MM.1S (cell line): ENCODE results near the gene EP400.

Experiments used
- DNase-seq: peaks from one replicate; pipeline ENCODE4 v3.0.0-alpha.2; 2015
- H2AFZ ChIP-seq: fragments of 300-600 bp; sonication (generic); 2 replicates; pipeline ENCODE4 v1.6.0; 2016; ENCODE audit warnings: antibody characterized with exemption, low read length
- H3F3A ChIP-seq: fragments of 300-600 bp; sonication (generic); 2 replicates; pipeline ENCODE4 v1.6.1; 2016; ENCODE audit warnings: mild to moderate bottlenecking, antibody characterized with exemption, low read length, moderate library complexity, mixed read lengths; ENCODE audit not compliant: insufficient read depth
- H3K27ac ChIP-seq: fragments of 300-600 bp; sonication (generic); 2 replicates; pipeline ENCODE4 v1.5.1; 2016; ENCODE audit warnings: mild to moderate bottlenecking, low read length
- H3K27me3 ChIP-seq: fragments of 300-600 bp; sonication (generic); replicated peaks from 2 replicates; pipeline ENCODE4 v1.6.0; 2016; ENCODE audit warnings: low read length; ENCODE audit not compliant: insufficient read depth
- H3K36me3 ChIP-seq: fragments of 300-600 bp; sonication (generic); replicated peaks from 2 replicates; pipeline ENCODE4 v1.6.1; 2016; ENCODE audit warnings: mild to moderate bottlenecking, low read length, mixed read lengths; ENCODE audit not compliant: insufficient read depth
- H3K4me1 ChIP-seq: fragments of 300-600 bp; sonication (generic); 2 replicates; pipeline ENCODE4 v1.6.1; 2016; ENCODE audit warnings: low read length, mixed read lengths
- H3K4me2 ChIP-seq: fragments of 300-600 bp; sonication (generic); 2 replicates; pipeline ENCODE4 v1.6.0; 2016; ENCODE audit warnings: low read depth, low read length
- H3K4me3 ChIP-seq: fragments of 300-600 bp; sonication (generic); 2 replicates; pipeline ENCODE4 v1.5.1; 2016; ENCODE audit warnings: low read length, mixed read lengths
- H3K79me2 ChIP-seq: fragments of 300-600 bp; sonication (generic); 2 replicates; pipeline ENCODE4 v1.6.1; 2016; ENCODE audit warnings: mixed run types, low read length, mixed read lengths
- H3K9ac ChIP-seq: fragments of 300-600 bp; sonication (generic); 2 replicates; pipeline ENCODE4 v1.6.1; 2016; ENCODE audit warnings: low read length, mixed read lengths
- H3K9me2 ChIP-seq: fragments of 300-600 bp; sonication (generic); replicated peaks from 2 replicates; pipeline ENCODE4 v1.6.1; 2016; ENCODE audit warnings: mild to moderate bottlenecking, low read length, mixed read lengths; ENCODE audit not compliant: insufficient read depth
- H3K9me3 ChIP-seq: fragments of 300-600 bp; sonication (generic); replicated peaks from 2 replicates; pipeline ENCODE4 v1.6.1; 2016; ENCODE audit warnings: mild to moderate bottlenecking, low read length, mixed read lengths; ENCODE audit not compliant: insufficient read depth
- H4K20me1 ChIP-seq: fragments of 300-600 bp; sonication (generic); 2 replicates; pipeline ENCODE4 v1.6.1; 2016; ENCODE audit warnings: mild to moderate bottlenecking, low read length, moderate library complexity, mixed read lengths; ENCODE audit not compliant: insufficient read depth
- CTCF ChIP-seq: fragments of 300-600 bp; sonication (generic); IDR thresholded peaks from 2 replicates; pipeline ENCODE4 v1.5.1; 2016; ENCODE audit warnings: antibody characterized with exemption, low read length, mixed read lengths
- EZH2 ChIP-seq: fragments of 300-600 bp; sonication (generic); optimal IDR thresholded peaks from 2 replicates; pipeline ENCODE3; 2017; ENCODE audit warnings: low read depth, mild to moderate bottlenecking, antibody characterized with exemption, low read length, mixed read lengths
- EZH2phosphoT487 ChIP-seq: fragments of 300-600 bp; sonication (generic); IDR thresholded peaks from 2 replicates; pipeline ENCODE4 v1.6.1; 2018; ENCODE audit warnings: antibody characterized with exemption, low read length

The EP400 gene

DNA sequence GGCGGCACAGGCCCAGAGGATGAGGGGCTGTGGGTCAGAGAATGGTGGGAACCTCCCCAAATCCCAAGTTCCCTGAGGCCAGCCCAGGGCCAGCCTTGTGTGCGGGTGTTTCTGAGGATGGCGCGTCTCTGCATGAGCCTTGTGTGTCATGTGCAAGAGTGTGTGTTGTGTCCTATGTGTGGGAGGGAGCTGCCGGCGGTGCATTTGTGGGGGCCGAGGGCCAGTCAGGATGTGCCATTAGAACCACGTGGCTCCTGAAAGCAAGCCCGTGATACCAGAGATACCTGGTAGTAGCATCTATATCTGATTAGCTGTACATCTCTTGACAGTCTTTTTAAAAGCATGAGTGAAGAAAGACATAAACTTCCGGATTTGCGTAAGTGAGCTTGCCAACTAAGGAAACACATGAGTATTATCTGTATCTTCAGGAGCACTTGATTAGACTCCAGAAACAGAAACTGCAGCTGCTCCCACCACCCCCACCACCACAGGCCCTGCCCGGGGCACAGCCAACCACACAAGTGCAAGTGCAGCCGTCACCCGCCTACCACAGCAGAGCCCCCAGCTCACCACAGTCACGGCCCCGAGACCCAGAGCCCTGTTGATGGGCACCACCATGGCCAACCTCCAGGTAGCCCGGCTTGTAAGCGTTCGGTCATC, 175.2 kb downstream of the EP400 start:
- H3K36me3 ChIP-seq, result no peaks in the 10 kb centered on the region
- no peaks in the 10 kb centered on the region for H4K20me1 ChIP-seq
- H2AFZ ChIP-seq, result no peak overlapping the region
- H3F3A ChIP-seq, result no peaks in the 10 kb centered on the region
- no peak overlapping the region for H3K4me3 ChIP-seq
- H3K27ac ChIP-seq, result no peak overlapping the region
- H3K9ac ChIP-seq, result no peak overlapping the region
- no peaks in the 10 kb centered on the region for H3K9me3 ChIP-seq
- no peak overlapping the region for H3K4me2 ChIP-seq
- H3K27me3 ChIP-seq, result no peaks in the 10 kb centered on the region
- TF ChIP-seq CTCF (no peak), EZH2phosphoT487 (no peak), EZH2 (no peak)
- no peaks in the 10 kb centered on the region for H3K4me1 ChIP-seq
- no peak for DNase-seq
- H3K9me2 ChIP-seq, result no peaks in the 10 kb centered on the region
- no peaks in the 10 kb centered on the region for H3K79me2 ChIP-seq

- Histone ChIP-seq H3K4me2 (no peak overlapping the region), H3K9ac (no peak overlapping the region), H3K9me2 (no peaks in the 10 kb centered on the region), H4K20me1 (no peaks in the 10 kb centered on the region), H3K4me1 (no peaks in the 10 kb centered on the region), H2AFZ (no peak overlapping the region), H3K79me2 (no peaks in the 10 kb centered on the region), H3F3A (no peaks in the 10 kb centered on the region), H3K36me3 (no peaks in the 10 kb centered on the region), H3K27me3 (no peaks in the 10 kb centered on the region), H3K9me3 (no peaks in the 10 kb centered on the region), H3K4me3 (no peak overlapping the region), H3K27ac (no peak overlapping the region)
- no peak for DNase-seq
- TF ChIP-seq EZH2, result no peak
- no peak for TF ChIP-seq CTCF
- no peak for TF ChIP-seq EZH2phosphoT487
These were observed 176.0 kb downstream of the EP400 start for GRCh38 chr12:132125736-132126135.

DNA sequence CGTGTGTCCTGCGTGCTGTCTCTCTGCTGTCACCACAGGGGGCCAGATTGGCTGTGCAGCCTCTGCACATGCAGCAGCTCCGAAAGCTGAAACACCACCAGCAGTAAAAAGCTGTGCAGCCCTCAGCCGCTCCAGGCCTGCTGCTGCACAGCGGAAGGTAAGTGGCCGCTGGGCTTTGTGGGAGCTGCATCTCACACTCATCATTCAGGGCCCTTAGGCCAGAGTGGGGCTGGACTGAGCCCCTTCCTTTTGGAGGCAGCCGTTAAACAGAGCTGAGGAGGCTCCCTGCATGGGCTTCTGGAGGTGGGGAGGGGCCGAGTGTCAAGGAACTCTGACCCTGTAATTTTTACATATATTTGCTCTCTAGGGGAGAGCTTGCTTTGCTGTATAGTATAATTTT, 177.3 kb downstream of the EP400 start:
- no peaks in the 10 kb centered on the region for H4K20me1 ChIP-seq
- no peak overlapping the region for H2AFZ ChIP-seq
- no peaks in the 10 kb centered on the region for H3K9me3 ChIP-seq
- H3K27me3 ChIP-seq, result no peaks in the 10 kb centered on the region
- no peak overlapping the region for H3K4me2 ChIP-seq
- no peaks in the 10 kb centered on the region for H3K4me1 ChIP-seq
- no peak overlapping the region for H3K27ac ChIP-seq
- no peaks in the 10 kb centered on the region for H3K9me2 ChIP-seq
- H3K79me2 ChIP-seq, result no peaks in the 10 kb centered on the region
- no peak overlapping the region for H3K4me3 ChIP-seq
- H3F3A ChIP-seq, result no peaks in the 10 kb centered on the region
- no peak overlapping the region for H3K9ac ChIP-seq
- DNase-seq, result no peak
- H3K36me3 ChIP-seq, result no peaks in the 10 kb centered on the region
- TF ChIP-seq EZH2phosphoT487 (no peak), CTCF (no peak), EZH2 (no peak)
